Loucy (cell line): ENCODE data around the gene FREM1.

Experiments used
- H2AFZ ChIP-seq: fragments of 200-600 bp; sonication (generic); 2 replicates; pipeline ENCODE4 v1.6.0; 2016; ENCODE audit warnings: antibody characterized with exemption, mild to moderate bottlenecking, low read length, moderate library complexity
- H3F3A ChIP-seq: fragments of 200-600 bp; 2 replicates; pipeline ENCODE4 v1.6.0; 2016; ENCODE audit warnings: antibody characterized with exemption, low read depth, mild to moderate bottlenecking
- H3K27me3 ChIP-seq: fragments of 200-600 bp; sonication (generic); 2 replicates; pipeline ENCODE4 v1.6.1; 2014; ENCODE audit warnings: low read length, mild to moderate bottlenecking; ENCODE audit not compliant: insufficient read depth, poor library complexity, severe bottlenecking
- H3K36me3 ChIP-seq: fragments of 200-600 bp; sonication (generic); 2 replicates; pipeline ENCODE4 v1.6.1; 2016; ENCODE audit warnings: low read length; ENCODE audit not compliant: insufficient read depth
- H3K4me1 ChIP-seq: fragments of 200-600 bp; sonication (generic); 2 replicates; pipeline ENCODE4 v1.5.1; 2014; ENCODE audit warnings: low read length, mild to moderate bottlenecking; ENCODE audit not compliant: insufficient read depth, poor library complexity, severe bottlenecking
- H3K4me2 ChIP-seq: fragments of 200-600 bp; sonication (generic); 2 replicates; pipeline ENCODE4 v1.6.0; 2014; ENCODE audit warnings: antibody characterized with exemption, low read length, low read depth, mild to moderate bottlenecking; ENCODE audit not compliant: poor library complexity, severe bottlenecking
- H3K4me3 ChIP-seq: fragments of 200-600 bp; sonication (generic); 2 replicates; pipeline ENCODE4 v1.5.1; 2014; ENCODE audit warnings: low read length, mild to moderate bottlenecking, mixed read lengths; ENCODE audit not compliant: poor library complexity, severe bottlenecking
- H3K79me2 ChIP-seq: fragments of 200-600 bp; sonication (generic); 2 replicates; pipeline ENCODE4 v1.6.1; 2014; ENCODE audit warnings: low read length; ENCODE audit not compliant: insufficient read depth
- H3K9ac ChIP-seq: fragments of 200-600 bp; sonication (generic); 2 replicates; pipeline ENCODE4 v1.6.0; 2014; ENCODE audit warnings: mild to moderate bottlenecking, low read depth, low read length, moderate library complexity; ENCODE audit not compliant: poor library complexity, severe bottlenecking
- H3K9me2 ChIP-seq: fragments of 200-600 bp; sonication (generic); replicated peaks from 2 replicates; pipeline ENCODE4 v1.6.1; 2016; ENCODE audit warnings: low read depth, low read length, mixed read lengths
- H3K9me3 ChIP-seq: fragments of 200-600 bp; sonication (generic); 2 replicates; pipeline ENCODE4 v1.6.1; 2014; ENCODE audit warnings: mild to moderate bottlenecking, antibody characterized with exemption, low read length, low read depth; ENCODE audit not compliant: insufficient read depth
- H4K20me1 ChIP-seq: fragments of 200-600 bp; sonication (generic); 2 replicates; pipeline ENCODE4 v1.6.0; 2014; ENCODE audit warnings: antibody characterized with exemption, low read length, mild to moderate bottlenecking; ENCODE audit not compliant: insufficient read depth, poor library complexity, severe bottlenecking
- CTCF ChIP-seq: fragments of 200-600 bp; sonication (generic); conservative IDR thresholded peaks from 2 replicates; pipeline ENCODE4 v1.5.1; 2014; ENCODE audit warnings: mild to moderate bottlenecking, antibody characterized with exemption, low read length
- EZH2phosphoT487 ChIP-seq: fragments of 200-600 bp; IDR thresholded peaks from 2 replicates; pipeline ENCODE4 v1.6.1; 2018; ENCODE audit warnings: antibody characterized with exemption, mild to moderate bottlenecking, moderate library complexity, borderline replicate concordance

The FREM1 gene

GRCh38 chr9:14778565-14778964 is 131.7 kb downstream of the FREM1 start:
- H3K36me3 ChIP-seq, result no peaks in the 10 kb centered on the region
- no peaks in the 10 kb centered on the region for H3F3A ChIP-seq
- no peaks in the 10 kb centered on the region for H3K27me3 ChIP-seq
- H3K4me1 ChIP-seq, result no peaks in the 10 kb centered on the region
- no peak for TF ChIP-seq EZH2phosphoT487
- TF ChIP-seq CTCF, result no peak
- no peaks in the 10 kb centered on the region for H3K9me3 ChIP-seq
- no peaks in the 10 kb centered on the region for H4K20me1 ChIP-seq
- H3K9ac ChIP-seq, result no peak overlapping the region
- no peaks in the 10 kb centered on the region for H3K79me2 ChIP-seq
- no peak overlapping the region for H3K4me3 ChIP-seq
- no peak overlapping the region for H3K4me2 ChIP-seq
- no peak overlapping the region for H2AFZ ChIP-seq
- no peaks in the 10 kb centered on the region for H3K9me2 ChIP-seq

GRCh38 chr9:14775917-14776316 is 134.3 kb downstream of the FREM1 start:
- Histone ChIP-seq H3K27me3 (no peaks in the 10 kb centered on the region), H3K79me2 (no peaks in the 10 kb centered on the region), H3K4me2 (no peak overlapping the region), H3K9ac (no peak overlapping the region), H3K4me3 (no peak overlapping the region), H3K36me3 (no peaks in the 10 kb centered on the region), H3K9me3 (no peaks in the 10 kb centered on the region), H3K4me1 (no peaks in the 10 kb centered on the region), H4K20me1 (no peaks in the 10 kb centered on the region), H3K9me2 (no peaks in the 10 kb centered on the region), H3F3A (no peaks in the 10 kb centered on the region), H2AFZ (no peak overlapping the region)
- TF ChIP-seq CTCF, result no peak
- no peak for TF ChIP-seq EZH2phosphoT487

DNA sequence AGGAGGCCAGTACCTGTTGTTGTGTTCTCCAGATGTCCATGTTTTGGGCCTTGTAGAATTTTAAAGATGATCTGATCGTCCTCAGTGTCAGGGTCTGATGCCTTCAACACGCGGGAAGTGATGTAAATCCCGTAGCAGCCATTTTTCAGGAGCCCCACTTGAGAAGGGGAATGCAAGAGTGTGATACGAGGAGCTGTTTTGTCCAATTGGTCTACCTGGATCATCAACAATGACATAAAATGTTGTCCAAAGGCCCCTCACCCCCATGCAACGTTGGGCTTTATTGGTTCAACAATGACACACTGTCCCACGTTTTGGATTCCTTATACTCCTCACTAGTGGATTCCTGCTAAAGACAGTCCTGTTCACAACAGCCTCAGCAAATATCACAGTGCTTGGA is 139.6 kb downstream of the FREM1 start:
- Histone ChIP-seq H3K4me1 (no peaks in the 10 kb centered on the region), H3K9ac (no peak overlapping the region), H4K20me1 (no peaks in the 10 kb centered on the region), H3K79me2 (no peaks in the 10 kb centered on the region), H3K4me3 (no peak overlapping the region), H3K27me3 (no peaks in the 10 kb centered on the region), H3F3A (no peaks in the 10 kb centered on the region), H3K36me3 (no peaks in the 10 kb centered on the region), H3K9me3 (no peaks in the 10 kb centered on the region), H2AFZ (no peak overlapping the region), H3K4me2 (no peak overlapping the region), H3K9me2 (no peaks in the 10 kb centered on the region)
- TF ChIP-seq CTCF (no peak), EZH2phosphoT487 (no peak)
